Measurements from ENCODE around the gene ATG4A. TPM values are rescaled to one million over a fixed set of nuclear protein-coding genes. Genes with fewer than 3 reads are reported as not detected.

ATG4A gene
- total RNA-seq, 1 experiment from 2014 or later: 3.5 TPM

- no peak for ATAC-seq
- H3K36me3 Mint-ChIP-seq: no peaks in the 10 kb centered on the region
- ChIA-PET POLR2A (interaction anchor here (0.6 kb wide), 1 partner anchor 1030 kb away, joined by 4 read pairs; no protein-coding TSS in a partner anchor), CTCF (no interaction called here)
- DNase-seq (ENCODE audit: low spot score): no peak
- peaks cover 4% of the 10 kb centered on the region; the same call in 1 of the 2 replicates for H3K27me3 Mint-ChIP-seq (ENCODE audit: low read depth)
- H3K9me3 Mint-ChIP-seq: no peaks in the 10 kb centered on the region
- TF ChIP-seq GABPB1 (CRISPR knock-in tag; IDR thresholded peaks at IDR 0.05) (no peak), MYBL2 (CRISPR knock-in tag; IDR thresholded peaks at IDR 0.05) (no peak), PRDM15 (CRISPR knock-in tag; IDR thresholded peaks at IDR 0.05) (no peak), PRRX2 (CRISPR knock-in tag; IDR thresholded peaks at IDR 0.05) (no peak), ZNF396 (CRISPR knock-in tag; IDR thresholded peaks at IDR 0.05; ENCODE audit: borderline replicate concordance) (no peak), EMX1 (CRISPR knock-in tag; IDR thresholded peaks at IDR 0.05) (no peak), AR (CRISPR knock-in tag; IDR thresholded peaks at IDR 0.05) (no peak), ZNF416 (CRISPR knock-in tag; IDR thresholded peaks at IDR 0.05) (no peak), ATF2 (CRISPR knock-in tag; IDR thresholded peaks at IDR 0.05; ENCODE audit: borderline replicate concordance, low read depth) (no peak), NFE2L1 (CRISPR knock-in tag; IDR thresholded peaks at IDR 0.05) (no peak), SP1 (CRISPR knock-in tag; conservative IDR thresholded peaks at IDR 0.05) (no peak), CDX4 (CRISPR knock-in tag; IDR thresholded peaks at IDR 0.05; ENCODE audit: borderline replicate concordance) (no peak), NR3C1 (CRISPR knock-in tag; conservative IDR thresholded peaks at IDR 0.05; ENCODE audit: low read depth) (no peak), TCF7 (CRISPR knock-in tag; IDR thresholded peaks at IDR 0.05; ENCODE audit: low read depth) (no peak), ATF6 (CRISPR knock-in tag; IDR thresholded peaks at IDR 0.05) (no peak), FOXP4 (CRISPR knock-in tag; IDR thresholded peaks at IDR 0.05) (no peak), TEAD1 (CRISPR knock-in tag; IDR thresholded peaks at IDR 0.05) (no peak), NR2C2 (CRISPR knock-in tag; IDR thresholded peaks at IDR 0.05) (no peak), ZNF423 (CRISPR knock-in tag; IDR thresholded peaks at IDR 0.05) (no peak)
- H3K4me1 Mint-ChIP-seq: no peaks in the 10 kb centered on the region
- no peak overlapping the region for H3K4me3 Mint-ChIP-seq
- no peak overlapping the region for H3K27ac Mint-ChIP-seq
Observed at GRCh38 chrX:108059801-108060200, 31.8 kb upstream of the ATG4A start.

Measured in WTC11 (cell line).